ENCODE data around the gene ANKUB1. TPM values are rescaled to one million over a fixed set of nuclear protein-coding genes. Genes with fewer than 3 reads are reported as not detected.

ANKUB1 gene
- total and polyA plus RNA-seq, 4 experiments from 2014 or later: not detected

- ChIA-PET CTCF (ENCODE audit: partially characterized antibody) (interaction anchor here (1.5 kb wide), 1 partner anchor 594 kb away, joined by 4 read pairs; no protein-coding TSS in a partner anchor), POLR2A (ENCODE audit: partially characterized antibody) (no interaction called here)
- peaks cover 0 to under 1% (median 0%) of the 10 kb centered on the region in 8 donors for H3K9me3 Mint-ChIP-seq
- Histone ChIP-seq H3K27ac (ENCODE audit: low read depth, low read length) (no peak overlapping the region), H3K27me3 (ENCODE audit: insufficient read depth, low read length) (no peaks in the 10 kb centered on the region), H3K36me3 (ENCODE audit: insufficient read depth, low read length) (no peaks in the 10 kb centered on the region), H3K9me3 (ENCODE audit: control insufficient read depth in 1 of 2, low read length in 2 of 2) (no peaks in the 10 kb centered on the region), H3K4me3 (ENCODE audit: low read length in 2 of 2) (no peak overlapping the region), H3K4me1 (ENCODE audit: insufficient read depth, low read length) (no peaks in the 10 kb centered on the region)
- no peaks in the 10 kb centered on the region for H3K27me3 Mint-ChIP-seq
- no peak overlapping the region for H3K27ac Mint-ChIP-seq
- no peaks in the 10 kb centered on the region for H3K36me3 Mint-ChIP-seq
- no peak for DNase-seq
- no peak overlapping the region for H3K4me3 Mint-ChIP-seq
- intact Hi-C loops (cut with micrococcal nuclease): loop anchor here (10.0 kb wide), 1 partner anchor 760 kb away; no protein-coding TSS in a partner anchor
- H3K4me1 Mint-ChIP-seq: peaks cover 0 to 3% (median 0%) of the 10 kb centered on the region in 4 donors
Observed at GRCh38 chr3:149715247-149715646, 77.1 kb downstream of the ANKUB1 start.

GRCh38 chr3:149713730-149714654, 78.4 kb downstream of the ANKUB1 start:
- no peak overlapping the region for H3K27ac Mint-ChIP-seq
- ChIA-PET POLR2A (ENCODE audit: partially characterized antibody) (no interaction called here), CTCF (ENCODE audit: partially characterized antibody) (interaction anchor here (1.5 kb wide), 1 partner anchor 593 kb away, joined by 4 read pairs; no protein-coding TSS in a partner anchor)
- no peaks in the 10 kb centered on the region for H3K9me3 Mint-ChIP-seq
- no peaks in the 10 kb centered on the region for H3K27me3 Mint-ChIP-seq
- H3K36me3 Mint-ChIP-seq: no peaks in the 10 kb centered on the region
- DNase-seq: no peak
- Histone ChIP-seq H3K27ac (ENCODE audit: low read depth, low read length) (no peak overlapping the region), H3K36me3 (ENCODE audit: insufficient read depth, low read length) (no peaks in the 10 kb centered on the region), H3K4me3 (ENCODE audit: low read length in 2 of 2) (no peak overlapping the region), H3K27me3 (ENCODE audit: insufficient read depth, low read length) (no peaks in the 10 kb centered on the region), H3K4me1 (ENCODE audit: insufficient read depth, low read length) (no peaks in the 10 kb centered on the region), H3K9me3 (ENCODE audit: control insufficient read depth in 1 of 2, low read length in 2 of 2) (no peaks in the 10 kb centered on the region)
- H3K4me1 Mint-ChIP-seq: peaks cover 0 to 3% (median 0%) of the 10 kb centered on the region in 4 donors
- intact Hi-C loops (cut with micrococcal nuclease): loop anchor here (10.0 kb wide), 1 partner anchor 759 kb away; no protein-coding TSS in a partner anchor
- H3K4me3 Mint-ChIP-seq: no peak overlapping the region

Other genes starting within 250 kb of the ANKUB1 start
- gene WWTR1, start 134.5 kb downstream of the ANKUB1 start, total RNA-seq: 1 to 10 TPM; 1.1 to 1.2 TPM
- gene WWTR1, start 134.5 kb downstream of the ANKUB1 start, polyA plus RNA-seq: under 1 TPM in 1 of 2 donors, not detected in 1; 0.41 TPM
- gene COMMD2, start 40.1 kb downstream of the ANKUB1 start, total RNA-seq: 10 to 100 TPM; 38.0 to 44.7 TPM
- gene COMMD2, start 40.1 kb downstream of the ANKUB1 start, polyA plus RNA-seq: 10 to 100 TPM; 55.5 to 60.0 TPM
- 10 to 100 TPM; 63.3 to 68.2 TPM for gene RNF13, start 20.7 kb upstream of the ANKUB1 start, total RNA-seq
- gene RNF13, start 20.7 kb upstream of the ANKUB1 start, polyA plus RNA-seq: 100 to 1,000 TPM; 129 to 136 TPM
- gene PFN2, start 178.3 kb upstream of the ANKUB1 start, total RNA-seq: 10 to 100 TPM; 10.6 to 14.1 TPM
- gene PFN2, start 178.3 kb upstream of the ANKUB1 start, polyA plus RNA-seq: 10 to 100 TPM in 1 of 2 donors, 1 to 10 TPM in 1; 6.8 to 16.9 TPM

All from CD4-positive, alpha-beta memory T cell (primary cell).